Stimulated activated memory B cell treated with anti-CD40 and anti-IgM and Interleukin-4, amounts not matched to agents 10 μg/mL and 1 μg/mL and 100 μg/mL, for 72 hours (primary cell): ENCODE data around the gene AHNAK2.
"Not testable (repeated sequence)": the region's sequence is repeated elsewhere in the genome, so short reads cannot be mapped to it uniquely, and the experiment has no call there.

Experiments
- ATAC-seq: fragments of 150-1000 bp; cut with Tn5 transposase; 2 replicates; pipeline ENCODE4 v1.10.0; 2021
- H3K27ac Mint-ChIP-seq: one replicate; pipeline ENCODE4 v1.8.0; 2022; ENCODE audit warnings: mild to moderate bottlenecking, mixed read lengths
- H3K27me3 Mint-ChIP-seq: one replicate; pipeline ENCODE4 v1.8.0; 2022; ENCODE audit warnings: mixed read lengths
- H3K36me3 Mint-ChIP-seq: one replicate; pipeline ENCODE4 v1.8.0; 2022; ENCODE audit warnings: mixed read lengths
- H3K4me1 Mint-ChIP-seq: one replicate; pipeline ENCODE4 v1.8.0; 2022; ENCODE audit warnings: mixed read lengths
- H3K4me3 Mint-ChIP-seq: one replicate; pipeline ENCODE4 v1.8.0; 2022; ENCODE audit warnings: mild to moderate bottlenecking, moderate library complexity, mixed read lengths
- H3K9me3 Mint-ChIP-seq: one replicate; pipeline ENCODE4 v1.8.0; 2022; ENCODE audit warnings: mixed read lengths

The AHNAK2 gene

DNA sequence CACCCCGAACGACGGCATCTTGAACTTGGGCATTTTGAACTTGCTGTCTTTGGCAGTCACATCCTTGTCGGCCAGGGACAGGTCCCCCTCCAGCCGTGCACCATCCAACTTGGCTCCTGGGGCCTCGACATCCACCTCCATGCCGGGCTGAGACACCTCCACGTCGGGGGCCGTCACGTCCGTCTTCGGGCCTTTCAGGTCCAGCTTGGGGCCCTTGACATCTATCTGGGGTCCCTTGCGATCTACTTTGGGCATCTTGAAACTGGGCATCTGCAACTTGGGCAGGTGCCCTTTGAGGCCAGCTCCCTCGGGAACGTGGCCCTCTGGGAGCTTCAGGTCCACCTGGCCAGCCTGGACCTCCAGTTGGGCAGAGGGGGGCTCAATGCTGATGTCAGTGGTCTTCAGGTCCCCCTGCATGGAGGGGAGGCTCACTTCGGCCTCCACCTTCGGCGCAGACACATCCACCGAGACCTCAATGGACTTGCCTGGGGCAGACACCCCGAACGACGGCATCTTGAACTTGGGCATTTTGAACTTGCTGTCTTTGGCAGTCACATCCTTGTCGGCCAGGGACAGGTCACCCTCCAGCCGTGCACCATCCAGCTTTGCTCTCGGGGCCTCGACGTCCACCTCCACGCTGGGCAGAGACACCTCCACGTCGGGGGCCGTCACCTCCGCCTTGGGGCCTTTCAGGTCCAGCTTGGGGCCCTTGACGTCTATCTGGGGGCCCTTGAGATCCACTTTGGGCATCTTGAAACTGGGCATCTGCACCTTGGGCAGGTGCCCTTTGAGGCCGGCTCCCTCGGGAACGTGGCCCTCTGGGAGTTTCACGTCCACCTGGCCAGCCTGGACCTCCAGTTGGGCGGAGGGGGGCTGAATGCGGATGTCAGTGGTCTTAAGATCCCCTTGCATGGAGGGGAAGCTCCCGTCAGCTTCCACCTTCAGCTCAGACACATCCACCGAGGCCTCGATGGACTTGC, 31.9 kb downstream of the AHNAK2 start:
- H3K4me1 Mint-ChIP-seq, H3K4me3 Mint-ChIP-seq, H3K27ac Mint-ChIP-seq, H3K9me3 Mint-ChIP-seq, H3K27me3 Mint-ChIP-seq, ATAC-seq, H3K36me3 Mint-ChIP-seq: not testable (repeated sequence)

DNA sequence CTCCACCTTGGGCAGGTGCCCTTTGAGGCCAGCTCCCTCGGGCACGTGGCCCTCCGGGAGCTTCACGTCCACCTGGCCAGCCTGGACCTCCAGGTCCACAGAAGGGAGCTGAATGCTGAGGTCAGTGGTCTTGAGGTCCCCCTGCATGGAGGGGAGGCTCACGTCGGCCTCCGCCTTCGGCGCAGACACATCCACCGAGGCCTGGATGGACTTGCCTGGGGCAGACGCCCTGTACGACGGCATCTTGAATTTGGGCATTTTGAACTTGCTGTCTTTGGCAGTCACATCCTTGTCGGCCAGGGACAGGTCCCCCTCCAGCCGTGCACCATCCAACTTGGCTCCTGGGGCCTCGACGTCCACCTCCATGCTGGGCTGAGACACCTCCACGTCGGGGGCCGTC, 32.9 kb downstream of the AHNAK2 start:
- not testable (repeated sequence) for H3K36me3 Mint-ChIP-seq, H3K9me3 Mint-ChIP-seq, H3K27me3 Mint-ChIP-seq, H3K4me1 Mint-ChIP-seq, H3K27ac Mint-ChIP-seq, H3K4me3 Mint-ChIP-seq, ATAC-seq

DNA sequence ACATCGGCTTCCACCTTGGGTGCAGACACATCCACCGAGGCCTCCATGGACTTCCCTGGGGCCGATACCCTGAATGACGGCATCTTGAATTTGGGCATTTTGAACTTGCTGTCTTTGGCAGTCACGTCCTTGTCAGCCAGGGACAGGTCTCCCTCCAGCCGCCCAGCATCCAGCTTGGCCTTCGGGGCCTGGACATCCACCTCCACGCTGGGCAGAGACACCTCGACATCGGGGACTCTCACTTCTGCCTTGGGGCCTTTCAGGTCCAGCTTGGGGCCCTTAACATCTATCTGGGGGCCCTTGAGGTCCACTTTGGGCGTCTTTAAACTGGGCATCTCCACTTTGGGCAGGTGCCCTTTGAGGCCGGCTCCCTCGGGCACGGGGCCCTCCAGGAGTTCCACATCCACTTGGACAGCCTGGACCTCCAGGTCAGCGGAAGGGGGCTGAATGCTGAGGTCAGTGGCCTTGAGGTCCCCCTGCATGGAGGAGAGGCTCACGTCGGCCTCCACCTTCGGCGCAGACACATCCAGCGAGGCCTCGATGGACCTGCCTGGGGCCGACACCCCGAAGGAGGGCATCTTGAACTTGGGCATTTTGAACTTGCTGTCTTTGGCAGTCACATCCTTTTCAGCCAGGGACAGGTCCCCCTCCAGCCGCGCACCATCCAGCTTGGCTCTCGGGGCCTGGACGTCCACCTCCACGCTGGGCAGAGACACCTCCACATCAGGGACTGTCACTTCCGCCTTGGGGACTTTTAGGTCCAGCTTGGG, 33.6 kb downstream of the AHNAK2 start:
- H3K4me3 Mint-ChIP-seq, H3K36me3 Mint-ChIP-seq, H3K9me3 Mint-ChIP-seq, ATAC-seq, H3K4me1 Mint-ChIP-seq, H3K27ac Mint-ChIP-seq, H3K27me3 Mint-ChIP-seq: not testable (repeated sequence)

DNA sequence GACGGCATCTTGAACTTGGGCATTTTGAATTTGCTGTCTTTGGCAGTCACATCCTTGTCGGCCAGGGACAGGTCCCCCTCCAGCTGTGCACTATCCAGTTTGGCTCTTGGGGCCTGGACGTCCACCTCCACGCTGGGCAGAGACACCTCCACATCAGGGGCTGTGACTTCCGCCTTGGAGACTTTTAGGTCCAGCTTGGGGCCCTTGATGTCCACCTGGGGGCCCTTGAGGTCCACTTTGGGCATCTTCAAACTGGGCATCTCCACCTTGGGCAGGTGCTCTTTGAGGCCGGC, 34.2 kb downstream of the AHNAK2 start:
- H3K27ac Mint-ChIP-seq, ATAC-seq, H3K4me1 Mint-ChIP-seq, H3K27me3 Mint-ChIP-seq, H3K36me3 Mint-ChIP-seq, H3K9me3 Mint-ChIP-seq, H3K4me3 Mint-ChIP-seq: not testable (repeated sequence)

DNA sequence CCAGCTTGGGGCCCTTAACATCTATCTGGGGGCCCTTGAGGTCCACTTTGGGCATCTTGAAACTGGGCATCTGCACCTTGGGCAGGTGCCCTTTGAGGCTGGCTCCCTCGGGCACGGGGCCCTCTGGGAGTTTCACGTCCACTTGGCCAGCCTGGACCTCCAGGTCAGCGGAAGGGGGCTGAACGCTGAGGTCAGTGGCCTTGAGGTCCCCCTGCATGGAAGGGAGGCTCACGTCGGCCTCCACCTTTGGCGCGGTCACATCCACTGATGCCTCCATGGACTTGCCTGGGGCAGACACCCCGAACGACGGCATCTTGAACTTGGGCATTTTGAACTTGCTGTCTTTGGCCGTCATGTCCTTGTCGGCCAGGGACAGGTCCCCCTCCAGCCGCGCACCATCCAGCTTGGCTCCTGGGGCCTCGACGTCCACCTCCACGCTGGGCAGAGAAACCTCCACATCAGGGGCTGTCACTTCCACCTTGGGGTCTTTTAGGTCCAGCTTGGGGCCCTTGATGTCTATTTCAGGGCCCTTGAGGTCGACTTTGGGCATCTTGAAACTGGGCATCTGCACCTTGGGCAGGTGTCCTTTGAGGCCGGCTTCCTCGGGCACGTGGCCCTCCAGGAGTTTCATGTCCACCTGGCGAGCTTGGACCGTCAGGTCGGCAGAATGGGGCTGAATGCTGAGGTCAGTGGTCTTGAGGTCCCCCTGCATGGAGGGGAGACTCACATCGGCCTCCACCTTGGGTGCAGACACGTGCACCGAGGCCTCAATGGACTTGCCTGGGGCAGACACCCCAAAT, 34.8 kb downstream of the AHNAK2 start:
- not testable (repeated sequence) for H3K4me3 Mint-ChIP-seq, H3K4me1 Mint-ChIP-seq, H3K36me3 Mint-ChIP-seq, H3K9me3 Mint-ChIP-seq, ATAC-seq, H3K27me3 Mint-ChIP-seq, H3K27ac Mint-ChIP-seq

DNA sequence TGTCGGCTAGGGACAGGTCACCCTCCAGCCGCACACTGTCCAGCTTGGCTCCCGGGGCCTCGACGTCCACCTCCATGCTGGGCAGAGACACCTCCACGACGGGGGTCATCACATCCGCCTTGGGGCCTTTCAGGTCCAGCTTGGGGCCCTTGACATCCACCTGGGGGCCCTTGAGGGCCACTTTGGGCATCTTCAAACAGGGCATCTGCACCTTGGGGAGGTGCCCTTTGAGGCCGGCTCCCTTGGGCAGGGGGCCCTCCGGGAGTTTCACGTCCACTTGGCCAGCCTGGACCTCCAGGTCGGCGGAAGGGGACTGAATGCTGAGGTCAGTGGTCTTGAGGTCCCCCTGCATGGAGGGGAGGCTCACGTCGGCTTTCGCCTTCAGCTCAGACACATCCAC, 35.6 kb downstream of the AHNAK2 start:
- peaks cover 5% of the 10 kb centered on the region for H3K36me3 Mint-ChIP-seq
- no peaks in the 10 kb centered on the region for H3K27me3 Mint-ChIP-seq
- no peak for ATAC-seq
- H3K4me3 Mint-ChIP-seq, result no peak overlapping the region
- H3K4me1 Mint-ChIP-seq, result no peaks in the 10 kb centered on the region
- H3K27ac Mint-ChIP-seq, result no peak overlapping the region
- H3K9me3 Mint-ChIP-seq, result no peaks in the 10 kb centered on the region

DNA sequence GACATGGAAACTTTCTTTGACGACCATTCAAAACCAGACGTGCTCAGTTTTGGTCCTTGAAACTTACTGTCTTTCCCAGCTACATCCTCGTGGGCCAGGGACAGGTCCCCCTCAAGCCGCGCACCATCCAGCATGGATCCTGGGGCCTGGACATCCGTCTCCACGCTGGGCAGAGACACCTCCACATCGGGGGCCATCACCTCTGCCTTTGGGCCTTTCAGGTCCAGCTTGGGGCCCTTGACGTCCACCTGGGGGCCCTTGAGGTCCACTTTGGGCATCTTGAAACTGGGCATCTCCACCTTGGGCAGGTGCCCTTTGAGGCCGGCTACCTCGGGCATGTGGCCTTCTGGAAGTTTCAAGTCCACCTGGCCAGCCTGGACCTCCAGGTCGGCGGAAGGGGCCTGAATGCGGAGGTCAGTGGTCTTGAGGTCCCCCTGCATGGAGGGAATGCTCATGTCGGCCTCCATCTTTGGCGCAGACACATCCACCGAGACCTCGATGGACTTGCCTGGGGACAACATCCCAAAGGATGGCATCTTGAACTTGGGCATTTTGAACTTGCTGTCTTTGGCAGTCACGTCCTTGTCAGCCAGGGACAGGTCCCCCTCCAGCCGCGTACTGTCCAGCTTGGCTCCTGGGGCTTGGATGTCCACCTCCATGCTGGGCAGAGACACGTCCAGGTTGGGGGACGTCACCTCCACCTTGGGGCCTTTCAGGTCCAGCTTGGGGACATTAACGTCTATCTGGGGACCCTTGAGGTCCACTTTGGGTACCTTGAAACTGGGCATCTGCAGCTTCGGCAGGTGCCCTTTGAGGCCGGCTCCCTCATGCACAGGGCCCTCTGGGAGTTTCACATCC, 36.4 kb downstream of the AHNAK2 start:
- Mint-ChIP-seq H3K27me3 (no peaks in the 10 kb centered on the region), H3K4me1 (no peaks in the 10 kb centered on the region), H3K9me3 (no peaks in the 10 kb centered on the region), H3K27ac (no peak overlapping the region), H3K4me3 (no peak overlapping the region), H3K36me3 (peaks cover 5% of the 10 kb centered on the region)
- no peak for ATAC-seq

DNA sequence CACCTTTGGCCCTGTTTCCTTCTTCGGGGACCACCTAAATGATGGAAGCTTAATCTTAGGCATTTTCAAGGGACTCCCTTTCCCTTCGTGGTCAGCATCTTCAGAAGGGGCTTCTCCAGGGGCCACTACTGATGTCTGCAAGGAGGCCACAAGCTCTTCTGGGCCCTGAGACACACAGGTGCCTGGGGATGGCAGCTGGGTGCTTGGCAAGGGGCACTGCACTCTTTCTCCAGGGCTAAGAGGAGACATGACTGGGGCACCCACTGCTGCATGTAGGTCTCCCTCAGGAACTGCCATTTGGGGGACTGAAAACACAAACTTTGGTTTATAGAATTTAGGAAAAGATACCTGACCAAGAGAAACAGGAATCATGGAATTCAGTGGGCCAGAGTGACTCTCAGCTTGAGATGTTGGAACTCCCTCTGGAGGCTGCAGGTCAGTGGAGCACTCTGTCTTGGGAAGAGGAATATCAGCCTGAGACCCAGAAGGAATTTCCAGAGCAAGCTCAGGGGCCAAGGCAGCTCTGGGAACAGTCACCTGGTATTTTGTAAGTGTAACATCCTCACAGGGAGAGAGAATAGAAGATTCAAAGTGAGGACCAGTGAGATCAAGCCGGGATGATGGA, 37.5 kb downstream of the AHNAK2 start:
- no peak for ATAC-seq
- no peaks in the 10 kb centered on the region for H3K27me3 Mint-ChIP-seq
- peaks cover 5% of the 10 kb centered on the region for H3K36me3 Mint-ChIP-seq
- H3K4me1 Mint-ChIP-seq, result no peaks in the 10 kb centered on the region
- no peak overlapping the region for H3K4me3 Mint-ChIP-seq
- no peak overlapping the region for H3K27ac Mint-ChIP-seq
- no peaks in the 10 kb centered on the region for H3K9me3 Mint-ChIP-seq

DNA sequence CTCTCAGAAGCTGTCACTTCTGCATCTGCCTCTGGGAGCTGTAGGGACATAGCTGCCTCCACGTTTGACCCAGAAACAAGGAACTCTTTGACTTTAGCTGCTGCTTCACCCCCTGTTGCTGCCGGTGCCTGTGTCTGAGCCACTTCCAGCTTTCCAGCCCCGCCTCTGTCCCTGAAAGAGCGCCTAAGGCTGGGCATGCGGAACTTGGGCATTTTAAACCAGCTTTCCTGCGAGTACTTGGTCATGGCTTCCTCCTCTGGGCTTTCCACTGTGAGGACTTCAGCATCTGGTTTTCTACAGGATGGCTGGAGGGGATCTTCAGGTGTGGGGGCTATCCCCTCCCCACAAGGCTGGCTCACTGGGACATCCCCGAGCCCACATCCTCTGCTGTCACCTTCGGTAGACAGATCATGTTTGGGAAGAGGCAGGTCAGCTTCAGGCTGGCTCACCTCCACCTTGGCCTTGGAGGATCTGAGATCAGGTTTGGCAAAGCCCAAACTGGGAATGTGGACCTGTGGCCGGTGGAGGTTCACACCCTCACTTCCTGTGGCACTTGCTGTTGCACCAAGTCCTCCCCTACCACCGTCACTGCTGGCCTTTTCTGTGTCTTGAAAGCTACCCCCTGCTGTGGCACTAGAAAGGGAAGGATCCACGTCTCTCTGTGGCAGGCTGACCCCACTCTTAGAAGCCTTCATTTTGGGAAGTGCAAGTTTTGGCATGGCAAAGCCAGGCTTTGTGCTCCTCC, 38.3 kb downstream of the AHNAK2 start:
- Mint-ChIP-seq H3K4me3 (no peak overlapping the region), H3K9me3 (no peaks in the 10 kb centered on the region), H3K27me3 (peaks cover 2% of the 10 kb centered on the region), H3K36me3 (peaks cover 5% of the 10 kb centered on the region), H3K4me1 (peaks cover 4% of the 10 kb centered on the region), H3K27ac (no peak overlapping the region)
- no peak for ATAC-seq

DNA sequence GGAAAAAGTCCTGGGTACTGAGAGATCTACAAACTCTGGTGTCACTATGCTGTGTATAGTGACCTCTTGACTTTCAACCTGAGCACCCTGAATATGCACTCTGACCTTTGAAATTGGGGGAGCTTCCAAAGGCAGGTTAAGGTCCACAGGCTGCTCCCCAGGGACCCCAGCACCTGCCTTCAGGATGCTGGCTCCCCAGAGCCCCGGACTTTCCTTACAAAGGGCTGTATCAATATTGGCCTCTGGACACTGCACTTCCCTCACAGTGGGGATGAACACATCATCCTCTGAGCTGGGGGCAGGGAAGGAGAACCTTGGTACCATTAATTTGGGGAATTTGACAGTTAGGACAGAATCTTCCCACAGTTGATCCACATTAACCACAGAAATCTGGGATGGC, 39.2 kb downstream of the AHNAK2 start:
- Mint-ChIP-seq H3K4me3 (no peak overlapping the region), H3K36me3 (peaks cover 5% of the 10 kb centered on the region), H3K9me3 (no peaks in the 10 kb centered on the region), H3K27ac (no peak overlapping the region), H3K4me1 (peaks cover 12% of the 10 kb centered on the region), H3K27me3 (peaks cover 8% of the 10 kb centered on the region)
- no peak for ATAC-seq

DNA sequence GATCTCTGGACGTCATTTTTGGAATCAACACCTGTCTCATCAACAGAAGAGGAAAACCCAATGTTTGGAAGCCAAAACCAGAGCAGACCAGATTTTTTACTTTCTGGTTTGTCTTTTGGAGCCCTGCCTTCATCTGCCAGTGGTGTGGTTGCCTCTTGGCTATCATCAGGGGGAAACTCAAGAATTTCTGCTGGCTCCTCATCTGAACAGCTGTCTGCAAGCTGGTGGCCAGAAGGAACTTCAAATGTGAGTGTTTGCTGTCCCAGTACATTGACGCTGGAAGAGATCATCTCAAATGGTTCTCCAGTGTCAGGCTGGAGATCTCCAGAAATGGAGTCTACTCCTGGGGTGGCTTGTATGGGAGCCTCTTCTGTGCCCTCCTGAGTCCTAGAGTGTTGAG, 39.7 kb downstream of the AHNAK2 start:
- H3K9me3 Mint-ChIP-seq, result no peaks in the 10 kb centered on the region
- peaks cover 8% of the 10 kb centered on the region for H3K27me3 Mint-ChIP-seq
- H3K4me3 Mint-ChIP-seq, result no peak overlapping the region
- ATAC-seq, result no peak
- H3K27ac Mint-ChIP-seq, result no peak overlapping the region
- H3K36me3 Mint-ChIP-seq, result peaks cover 5% of the 10 kb centered on the region
- H3K4me1 Mint-ChIP-seq, result peaks cover 12% of the 10 kb centered on the region

DNA sequence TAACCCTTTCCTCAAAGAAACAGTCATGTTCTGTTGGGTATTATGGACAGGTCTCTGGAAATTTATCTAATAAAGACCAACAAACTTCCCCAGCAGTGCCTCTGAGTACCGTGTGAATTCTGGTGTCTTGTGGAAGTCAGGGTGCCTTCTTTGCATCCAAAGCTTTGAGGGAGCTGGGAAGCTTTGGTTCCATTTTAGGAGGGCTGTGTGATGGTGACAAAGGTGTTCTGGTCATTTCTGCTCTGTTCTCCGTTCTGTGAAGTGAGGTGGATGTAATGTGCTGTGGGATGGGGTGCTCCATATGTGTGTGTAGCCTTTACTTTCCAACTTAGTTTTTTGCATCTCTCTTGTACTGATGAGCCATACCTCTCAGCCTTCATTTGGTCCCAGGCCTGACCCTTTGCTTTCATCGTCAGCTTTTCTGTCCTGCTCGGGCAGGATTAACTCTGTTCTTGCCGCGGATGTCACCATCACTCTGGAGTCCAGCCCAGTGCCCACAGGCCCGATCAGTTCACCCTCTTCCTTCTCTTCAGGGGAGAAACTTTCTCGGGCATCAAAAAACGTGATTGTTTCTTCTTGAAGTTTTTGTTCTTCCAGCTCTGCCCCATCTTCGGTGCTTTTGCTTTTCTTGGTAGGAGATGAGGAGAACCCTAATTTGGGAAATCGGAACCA, 40.3 kb downstream of the AHNAK2 start:
- ATAC-seq, result no peak
- H3K27me3 Mint-ChIP-seq, result peaks cover 8% of the 10 kb centered on the region
- peaks cover 5% of the 10 kb centered on the region for H3K36me3 Mint-ChIP-seq
- no peak overlapping the region for H3K27ac Mint-ChIP-seq
- no peak overlapping the region for H3K4me3 Mint-ChIP-seq
- peaks cover 16% of the 10 kb centered on the region for H3K4me1 Mint-ChIP-seq
- H3K9me3 Mint-ChIP-seq, result no peaks in the 10 kb centered on the region

DNA sequence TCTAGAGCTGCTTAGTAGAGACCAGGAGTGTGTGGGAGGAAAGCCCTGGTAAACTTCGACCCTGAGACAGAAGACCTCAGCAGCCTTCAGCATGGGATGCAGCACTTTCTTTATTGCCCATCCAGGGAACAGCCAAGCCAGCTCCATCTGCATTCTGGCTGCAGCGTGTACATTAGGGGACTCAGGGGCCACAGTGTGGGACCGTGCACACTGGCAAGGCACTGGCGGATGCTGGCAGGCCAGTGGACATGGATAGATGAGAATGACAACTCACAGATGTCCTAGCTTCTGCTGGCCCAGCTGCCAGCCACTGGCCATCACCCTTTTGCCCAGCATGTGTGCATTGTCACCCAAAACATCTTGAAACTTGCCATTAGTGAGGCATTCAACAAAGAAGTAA, 41.0 kb downstream of the AHNAK2 start:
- H3K27me3 Mint-ChIP-seq, result peaks cover 8% of the 10 kb centered on the region
- no peak overlapping the region for H3K27ac Mint-ChIP-seq
- H3K36me3 Mint-ChIP-seq, result peaks cover 5% of the 10 kb centered on the region
- ATAC-seq, result no peak
- no peak overlapping the region for H3K4me3 Mint-ChIP-seq
- peaks cover 16% of the 10 kb centered on the region for H3K4me1 Mint-ChIP-seq
- H3K9me3 Mint-ChIP-seq, result no peaks in the 10 kb centered on the region
